DND-41 (cell line): ENCODE results near the gene HTT.

Experiments
- EZH2 ChIP-seq: IDR thresholded peaks from 3 replicates; pipeline ENCODE4 v1.6.1; 2012; ENCODE audit warnings: borderline replicate concordance, low read depth, mild to moderate bottlenecking, moderate library complexity, low read length, inconsistent platforms; ENCODE audit not compliant: severe bottlenecking
- TF ChIP-seq, protein P1 (sequence below): IDR thresholded peaks from 2 replicates; pipeline ENCODE4 v1.5.1; 2012; ENCODE audit warnings: borderline replicate concordance, low read length, moderate library complexity, mild to moderate bottlenecking; ENCODE audit not compliant: poor library complexity, severe bottlenecking; ENCODE audit errors: extremely low read depth

DNA sequence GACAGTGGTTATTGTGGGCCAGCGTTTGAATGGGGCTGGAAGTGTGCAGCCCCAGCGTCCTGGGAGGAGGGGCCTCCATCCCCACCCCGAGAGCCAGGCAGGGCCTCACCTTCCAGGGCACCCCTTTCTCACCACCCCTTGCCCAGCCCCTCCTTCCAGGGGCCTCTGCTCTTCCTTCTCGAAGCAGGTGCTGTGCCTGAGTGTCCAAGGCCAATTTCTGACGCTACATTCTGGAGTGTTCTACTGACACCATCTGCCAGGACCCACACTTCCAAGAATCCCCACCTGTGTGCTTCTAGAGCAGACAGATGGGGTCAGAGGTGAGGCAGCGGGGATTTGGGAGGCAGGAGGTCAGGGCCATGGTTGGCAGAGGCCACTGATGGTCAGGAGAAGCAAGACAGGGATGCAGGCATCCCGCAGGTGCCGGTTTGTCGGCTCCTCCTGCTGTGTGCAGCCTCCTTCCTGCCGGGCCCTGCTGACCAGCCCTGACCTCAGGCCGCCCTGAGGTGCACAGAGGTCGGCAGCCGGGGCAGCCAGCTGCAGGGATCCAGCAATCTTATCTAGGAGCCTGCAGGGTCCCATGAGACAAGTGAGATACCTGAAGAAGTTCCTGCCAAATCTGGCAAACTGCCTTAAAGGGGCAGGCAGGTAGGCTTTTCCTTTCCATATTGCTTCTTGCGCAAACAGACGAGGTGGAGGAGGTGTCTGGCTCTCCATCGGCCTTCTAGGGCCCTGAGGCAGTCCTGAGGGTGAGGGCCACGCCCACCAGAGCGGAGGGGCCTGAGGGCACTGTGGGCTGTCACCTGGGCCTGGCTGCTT, 193.3 kb downstream of the HTT start:
- TF ChIP-seq, protein P1, sequence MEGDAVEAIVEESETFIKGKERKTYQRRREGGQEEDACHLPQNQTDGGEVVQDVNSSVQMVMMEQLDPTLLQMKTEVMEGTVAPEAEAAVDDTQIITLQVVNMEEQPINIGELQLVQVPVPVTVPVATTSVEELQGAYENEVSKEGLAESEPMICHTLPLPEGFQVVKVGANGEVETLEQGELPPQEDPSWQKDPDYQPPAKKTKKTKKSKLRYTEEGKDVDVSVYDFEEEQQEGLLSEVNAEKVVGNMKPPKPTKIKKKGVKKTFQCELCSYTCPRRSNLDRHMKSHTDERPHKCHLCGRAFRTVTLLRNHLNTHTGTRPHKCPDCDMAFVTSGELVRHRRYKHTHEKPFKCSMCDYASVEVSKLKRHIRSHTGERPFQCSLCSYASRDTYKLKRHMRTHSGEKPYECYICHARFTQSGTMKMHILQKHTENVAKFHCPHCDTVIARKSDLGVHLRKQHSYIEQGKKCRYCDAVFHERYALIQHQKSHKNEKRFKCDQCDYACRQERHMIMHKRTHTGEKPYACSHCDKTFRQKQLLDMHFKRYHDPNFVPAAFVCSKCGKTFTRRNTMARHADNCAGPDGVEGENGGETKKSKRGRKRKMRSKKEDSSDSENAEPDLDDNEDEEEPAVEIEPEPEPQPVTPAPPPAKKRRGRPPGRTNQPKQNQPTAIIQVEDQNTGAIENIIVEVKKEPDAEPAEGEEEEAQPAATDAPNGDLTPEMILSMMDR = no peak
- TF ChIP-seq EZH2 = no peak
